Panc1 (cell line): ENCODE measurements around the gene NOMO2.
"Not testable (repeated sequence)": the region's sequence is repeated elsewhere in the genome, so short reads cannot be mapped to it uniquely, and the experiment has no call there.

Source experiments
- POLR2AphosphoS5 ChIP-seq: IDR thresholded peaks from 2 replicates; pipeline ENCODE4 v1.6.1; 2012; ENCODE audit warnings: mild to moderate bottlenecking, low read depth, low read length, moderate library complexity
- TF ChIP-seq, protein P1 (sequence below), 2 experiments: IDR thresholded peaks; 2 replicates each; pipeline ENCODE4 v1.6.1; 2011 to 2012; ENCODE audit warnings: low read depth in 2 of 2, control low read depth in 1 of 2, low read length in 1 of 2, mild to moderate bottlenecking in 1 of 2, moderate library complexity in 1 of 2; ENCODE audit not compliant: insufficient read depth in 1 of 2

GRCh38 chr16:18608271-18608670, 46.4 kb upstream of the NOMO2 start:
- TF ChIP-seq, protein P1, sequence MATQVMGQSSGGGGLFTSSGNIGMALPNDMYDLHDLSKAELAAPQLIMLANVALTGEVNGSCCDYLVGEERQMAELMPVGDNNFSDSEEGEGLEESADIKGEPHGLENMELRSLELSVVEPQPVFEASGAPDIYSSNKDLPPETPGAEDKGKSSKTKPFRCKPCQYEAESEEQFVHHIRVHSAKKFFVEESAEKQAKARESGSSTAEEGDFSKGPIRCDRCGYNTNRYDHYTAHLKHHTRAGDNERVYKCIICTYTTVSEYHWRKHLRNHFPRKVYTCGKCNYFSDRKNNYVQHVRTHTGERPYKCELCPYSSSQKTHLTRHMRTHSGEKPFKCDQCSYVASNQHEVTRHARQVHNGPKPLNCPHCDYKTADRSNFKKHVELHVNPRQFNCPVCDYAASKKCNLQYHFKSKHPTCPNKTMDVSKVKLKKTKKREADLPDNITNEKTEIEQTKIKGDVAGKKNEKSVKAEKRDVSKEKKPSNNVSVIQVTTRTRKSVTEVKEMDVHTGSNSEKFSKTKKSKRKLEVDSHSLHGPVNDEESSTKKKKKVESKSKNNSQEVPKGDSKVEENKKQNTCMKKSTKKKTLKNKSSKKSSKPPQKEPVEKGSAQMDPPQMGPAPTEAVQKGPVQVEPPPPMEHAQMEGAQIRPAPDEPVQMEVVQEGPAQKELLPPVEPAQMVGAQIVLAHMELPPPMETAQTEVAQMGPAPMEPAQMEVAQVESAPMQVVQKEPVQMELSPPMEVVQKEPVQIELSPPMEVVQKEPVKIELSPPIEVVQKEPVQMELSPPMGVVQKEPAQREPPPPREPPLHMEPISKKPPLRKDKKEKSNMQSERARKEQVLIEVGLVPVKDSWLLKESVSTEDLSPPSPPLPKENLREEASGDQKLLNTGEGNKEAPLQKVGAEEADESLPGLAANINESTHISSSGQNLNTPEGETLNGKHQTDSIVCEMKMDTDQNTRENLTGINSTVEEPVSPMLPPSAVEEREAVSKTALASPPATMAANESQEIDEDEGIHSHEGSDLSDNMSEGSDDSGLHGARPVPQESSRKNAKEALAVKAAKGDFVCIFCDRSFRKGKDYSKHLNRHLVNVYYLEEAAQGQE (IDR thresholded peaks at IDR 0.05; ENCODE audit: insufficient read depth in 1 of 2, low read depth in 2 of 2, low read length in 1 of 2) = not testable (repeated sequence)
- not testable (repeated sequence) for TF ChIP-seq POLR2AphosphoS5
